ENCODE results near the gene PDGFA.

DNA sequence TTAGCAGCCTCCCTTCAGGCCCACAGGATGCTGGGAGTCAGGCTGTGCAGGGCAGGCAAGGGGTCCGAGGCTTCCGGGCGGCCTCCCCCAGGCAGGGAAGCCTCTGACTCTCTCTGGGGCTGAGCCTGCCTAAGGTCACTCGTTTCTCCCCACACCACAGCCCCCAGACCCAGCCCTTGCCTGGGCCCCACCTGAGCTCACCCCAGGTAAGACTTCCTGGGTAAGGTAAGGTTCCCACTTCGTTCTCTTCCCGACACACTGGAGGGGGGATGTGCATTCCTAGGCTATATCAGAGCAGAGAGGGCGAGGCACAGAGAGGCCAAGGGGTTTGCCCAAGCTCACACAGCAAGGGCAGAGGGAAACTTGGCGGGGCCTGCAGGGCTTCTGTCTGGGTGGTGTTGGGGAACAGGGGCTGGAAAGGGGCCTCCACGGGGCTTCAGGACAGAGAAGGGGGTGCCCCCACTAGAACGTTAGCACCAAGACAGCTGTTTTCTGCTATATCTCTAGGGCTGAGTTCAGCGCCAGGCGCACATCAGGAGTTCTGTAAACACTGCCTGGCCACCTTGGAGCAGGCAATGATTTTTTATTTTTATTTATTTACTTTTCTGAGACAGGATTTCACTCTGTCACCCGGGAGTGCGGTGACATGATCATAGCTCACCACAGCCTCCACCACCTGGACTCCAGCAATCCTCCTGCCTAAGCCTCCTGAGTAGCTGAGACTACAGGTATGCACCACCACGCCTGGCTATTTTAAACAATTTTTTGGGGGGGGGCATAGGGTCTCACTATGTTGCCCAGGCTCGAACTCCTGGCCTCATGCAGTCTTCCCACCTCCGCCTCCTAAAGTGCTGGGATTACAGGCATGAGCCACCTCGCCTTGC lies 24.9 kb upstream of the PDGFA start:
- TF ChIP-seq TAF1 (IDR thresholded peaks at IDR 0.05; ENCODE audit: borderline replicate concordance, insufficient read depth, low read length) = no peak
- no peak for TF ChIP-seq POLR2AphosphoS5 (IDR thresholded peaks at IDR 0.05; ENCODE audit: low read depth, low read length)
- TF ChIP-seq, protein P1, sequence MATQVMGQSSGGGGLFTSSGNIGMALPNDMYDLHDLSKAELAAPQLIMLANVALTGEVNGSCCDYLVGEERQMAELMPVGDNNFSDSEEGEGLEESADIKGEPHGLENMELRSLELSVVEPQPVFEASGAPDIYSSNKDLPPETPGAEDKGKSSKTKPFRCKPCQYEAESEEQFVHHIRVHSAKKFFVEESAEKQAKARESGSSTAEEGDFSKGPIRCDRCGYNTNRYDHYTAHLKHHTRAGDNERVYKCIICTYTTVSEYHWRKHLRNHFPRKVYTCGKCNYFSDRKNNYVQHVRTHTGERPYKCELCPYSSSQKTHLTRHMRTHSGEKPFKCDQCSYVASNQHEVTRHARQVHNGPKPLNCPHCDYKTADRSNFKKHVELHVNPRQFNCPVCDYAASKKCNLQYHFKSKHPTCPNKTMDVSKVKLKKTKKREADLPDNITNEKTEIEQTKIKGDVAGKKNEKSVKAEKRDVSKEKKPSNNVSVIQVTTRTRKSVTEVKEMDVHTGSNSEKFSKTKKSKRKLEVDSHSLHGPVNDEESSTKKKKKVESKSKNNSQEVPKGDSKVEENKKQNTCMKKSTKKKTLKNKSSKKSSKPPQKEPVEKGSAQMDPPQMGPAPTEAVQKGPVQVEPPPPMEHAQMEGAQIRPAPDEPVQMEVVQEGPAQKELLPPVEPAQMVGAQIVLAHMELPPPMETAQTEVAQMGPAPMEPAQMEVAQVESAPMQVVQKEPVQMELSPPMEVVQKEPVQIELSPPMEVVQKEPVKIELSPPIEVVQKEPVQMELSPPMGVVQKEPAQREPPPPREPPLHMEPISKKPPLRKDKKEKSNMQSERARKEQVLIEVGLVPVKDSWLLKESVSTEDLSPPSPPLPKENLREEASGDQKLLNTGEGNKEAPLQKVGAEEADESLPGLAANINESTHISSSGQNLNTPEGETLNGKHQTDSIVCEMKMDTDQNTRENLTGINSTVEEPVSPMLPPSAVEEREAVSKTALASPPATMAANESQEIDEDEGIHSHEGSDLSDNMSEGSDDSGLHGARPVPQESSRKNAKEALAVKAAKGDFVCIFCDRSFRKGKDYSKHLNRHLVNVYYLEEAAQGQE (IDR thresholded peaks at IDR 0.05; ENCODE audit: insufficient read depth in 1 of 2, low read depth in 2 of 2, low read length in 2 of 2) = no peak
- TF ChIP-seq FOXP2 (optimal IDR thresholded peaks at IDR 0.05; ENCODE audit: borderline replicate concordance, extremely low read depth, extremely low read length, insufficient read depth) = no peak
